IMR-90 (cell line): ENCODE results near the gene ITPK1. TPM values are rescaled to one million over a fixed set of nuclear protein-coding genes. Genes with fewer than 3 reads are reported as not detected.

Experiments used
- ATAC-seq: fragments of 200-7000 bp; cut with Tn5 transposase; 2 replicates; pipeline ENCODE4 v1.9.1; 2020; ENCODE audit warnings: low read depth, mild to moderate bottlenecking, moderate library complexity
- BruUV-seq: library from RNA; stranded (reverse); fragments of 400-500 nt; replicated peaks from 2 replicates; lab custom pipeline; 2021; lab: Mats Ljungman, UMichigan
- CTCF ChIA-PET: fragments of 300-600 bp; formaldehyde crosslinking; extraction: SDS; loops from one replicate; lab custom pipeline; 2021; ENCODE audit warnings: antibody characterized with exemption; lab: Yijun Ruan, JAX
- POLR2A ChIA-PET: fragments of 300-600 bp; sonication (Branson Sonifier 250); formaldehyde crosslinking; loops from one replicate; lab custom pipeline; 2022; ENCODE audit warnings: antibody characterized with exemption; ENCODE audit not compliant: unreplicated experiment; lab: Charles Lee
- DNase-seq: peaks from one replicate; pipeline ENCODE4 v3.0.0; 2013
- H2AFZ ChIP-seq: replicated peaks from 2 replicates; pipeline ENCODE3; 2013; ENCODE audit warnings: low read length, mild to moderate bottlenecking; ENCODE audit not compliant: poor library complexity
- H2AK5ac ChIP-seq: 2 replicates; pipeline ENCODE4 v1.6.1; 2013; ENCODE audit warnings: low read depth, low read length, inconsistent platforms
- H2AK9ac ChIP-seq: replicated peaks from 2 replicates; pipeline ENCODE3; 2013; ENCODE audit warnings: mild to moderate bottlenecking, low read depth, low read length, moderate library complexity; ENCODE audit not compliant: poor library complexity
- H2BK120ac ChIP-seq: 2 replicates; pipeline ENCODE4 v1.6.1; 2013; ENCODE audit warnings: low read depth, low read length, inconsistent platforms
- H2BK15ac ChIP-seq: 3 replicates; pipeline ENCODE4 v1.6.1; 2013; ENCODE audit warnings: low read depth, low read length, inconsistent platforms
- H2BK20ac ChIP-seq: 2 replicates; pipeline ENCODE4 v1.6.1; 2013; ENCODE audit warnings: low read depth, mild to moderate bottlenecking, inconsistent platforms, low read length, moderate library complexity
- H2BK5ac ChIP-seq: 2 replicates; pipeline ENCODE4 v1.6.1; 2013; ENCODE audit warnings: mild to moderate bottlenecking, low read depth, low read length, inconsistent platforms; ENCODE audit not compliant: poor library complexity, severe bottlenecking
- H3K14ac ChIP-seq: replicated peaks from 2 replicates; pipeline ENCODE4 v1.6.1; 2013; ENCODE audit warnings: low read depth, low read length, inconsistent platforms
- H3K18ac ChIP-seq: 2 replicates; pipeline ENCODE4 v1.6.1; 2013; ENCODE audit warnings: low read depth, low read length, control low read depth
- H3K23ac ChIP-seq: 2 replicates; pipeline ENCODE4 v1.6.1; 2013; ENCODE audit warnings: low read depth, low read length, inconsistent platforms
- H3K27ac ChIP-seq: 2 replicates; pipeline ENCODE4 v1.5.1; 2013; ENCODE audit warnings: mild to moderate bottlenecking, control low read depth, low read length; ENCODE audit not compliant: insufficient read depth
- H3K27me3 ChIP-seq: 2 replicates; pipeline ENCODE4 v1.6.1; 2013; ENCODE audit warnings: low read length; ENCODE audit not compliant: control insufficient read depth, insufficient read depth
- H3K36me3 ChIP-seq: 2 replicates; pipeline ENCODE4 v1.6.1; 2013; ENCODE audit warnings: low read length, mixed read lengths; ENCODE audit not compliant: control insufficient read depth, insufficient read depth
- H3K4ac ChIP-seq: 2 replicates; pipeline ENCODE4 v1.6.1; 2013; ENCODE audit warnings: low read depth, low read length, inconsistent platforms
- H3K4me1 ChIP-seq: 2 replicates; pipeline ENCODE4 v1.6.1; 2013; ENCODE audit warnings: low read length, mixed read lengths; ENCODE audit not compliant: control insufficient read depth, insufficient read depth
- H3K4me2 ChIP-seq: 2 replicates; pipeline ENCODE4 v1.6.1; 2013; ENCODE audit warnings: low read depth, mild to moderate bottlenecking, control low read depth, low read length, moderate library complexity
- H3K4me3 ChIP-seq: 2 replicates; pipeline ENCODE4 v1.5.1; 2013; ENCODE audit warnings: low read depth, mild to moderate bottlenecking, control low read depth, low read length, moderate library complexity; ENCODE audit not compliant: insufficient read depth
- H3K56ac ChIP-seq: 2 replicates; pipeline ENCODE4 v1.6.1; 2013; ENCODE audit warnings: low read length, inconsistent platforms; ENCODE audit not compliant: insufficient read depth; ENCODE audit errors: extremely low read depth
- H3K79me1 ChIP-seq, 2 experiments: 2 replicates each; pipeline ENCODE4 v1.6.1; 2013; ENCODE audit warnings: low read length in 2 of 2, inconsistent platforms in 1 of 2, low read depth in 1 of 2
- H3K9ac ChIP-seq: 2 replicates; pipeline ENCODE4 v1.6.1; 2013; ENCODE audit warnings: low read depth, low read length, control low read depth
- H3K9me1 ChIP-seq: 2 replicates; pipeline ENCODE4 v1.6.1; 2013; ENCODE audit warnings: low read length, inconsistent platforms; ENCODE audit not compliant: insufficient read depth
- H3K9me3 ChIP-seq: 2 replicates; pipeline ENCODE4 v1.6.1; 2013; ENCODE audit warnings: low read length; ENCODE audit not compliant: control insufficient read depth, insufficient read depth
- H4K20me1 ChIP-seq: 2 replicates; pipeline ENCODE4 v1.6.1; 2013; ENCODE audit warnings: low read length, inconsistent platforms; ENCODE audit not compliant: insufficient read depth
- H4K5ac ChIP-seq: 2 replicates; pipeline ENCODE4 v1.6.1; 2013; ENCODE audit warnings: mild to moderate bottlenecking, low read depth, low read length, control low read depth
- H4K8ac ChIP-seq, 2 experiments: 2 replicates each; pipeline ENCODE4 v1.6.1; 2013; ENCODE audit warnings: low read depth in 2 of 2, low read length in 2 of 2, control low read depth in 1 of 2, inconsistent platforms in 1 of 2
- H4K91ac ChIP-seq: 2 replicates; pipeline ENCODE4 v1.6.1; 2013; ENCODE audit warnings: low read depth, low read length, inconsistent platforms; ENCODE audit not compliant: insufficient read depth
- BHLHE40 ChIP-seq: fragments of 150-350 bp; IDR thresholded peaks from 2 replicates; pipeline ENCODE4 v1.6.1; 2016; ENCODE audit warnings: mild to moderate bottlenecking, low read depth, low read length
- CEBPB ChIP-seq: IDR thresholded peaks from 2 replicates; pipeline ENCODE4 v1.6.1; 2012; ENCODE audit warnings: low read depth, low read length, improper control_type of control experiment
- CHD1 ChIP-seq: IDR thresholded peaks from 2 replicates; pipeline ENCODE4 v1.6.1; 2012; ENCODE audit warnings: low read depth, low read length, improper control_type of control experiment
- FOS ChIP-seq: fragments of 150-350 bp; IDR thresholded peaks from 2 replicates; pipeline ENCODE4 v1.6.1; 2016; ENCODE audit warnings: low read depth, low read length
- MAFK ChIP-seq: IDR thresholded peaks from 2 replicates; pipeline ENCODE4 v1.6.1; 2012; ENCODE audit warnings: low read depth, low read length, improper control_type of control experiment
- MAZ ChIP-seq: IDR thresholded peaks from 2 replicates; pipeline ENCODE4 v1.6.1; 2012; ENCODE audit warnings: low read depth, mild to moderate bottlenecking, low read length, improper control_type of control experiment, moderate library complexity, borderline replicate concordance
- MXI1 ChIP-seq: IDR thresholded peaks from 2 replicates; pipeline ENCODE4 v1.6.1; 2012; ENCODE audit warnings: low read depth, mild to moderate bottlenecking, low read length, moderate library complexity, borderline replicate concordance
- NFE2L2 ChIP-seq: fragments of 150-350 bp; IDR thresholded peaks from 2 replicates; pipeline ENCODE4 v1.6.1; 2016; ENCODE audit warnings: low read depth, mild to moderate bottlenecking, low read length
- POLR2A ChIP-seq: IDR thresholded peaks from 2 replicates; pipeline ENCODE4 v1.6.1; 2012; ENCODE audit warnings: mild to moderate bottlenecking, low read depth, low read length
- RAD21 ChIP-seq: IDR thresholded peaks from 2 replicates; pipeline ENCODE4 v1.6.1; 2012; ENCODE audit warnings: low read length, improper control_type of control experiment
- RCOR1 ChIP-seq: IDR thresholded peaks from 2 replicates; pipeline ENCODE4 v1.6.1; 2012; ENCODE audit warnings: mild to moderate bottlenecking, low read length, improper control_type of control experiment; ENCODE audit not compliant: insufficient replicate concordance
- RFX5 ChIP-seq: IDR thresholded peaks from 2 replicates; pipeline ENCODE4 v1.8.0; 2012; ENCODE audit warnings: low read depth, mild to moderate bottlenecking, low read length, moderate library complexity
- SMC3 ChIP-seq: fragments of 150-350 bp; IDR thresholded peaks from 2 replicates; pipeline ENCODE4 v1.6.1; 2016; ENCODE audit warnings: low read depth, mild to moderate bottlenecking, antibody characterized with exemption, low read length, moderate library complexity
- USF2 ChIP-seq: fragments of 150-350 bp; IDR thresholded peaks from 2 replicates; pipeline ENCODE4 v1.6.1; 2017; ENCODE audit warnings: mild to moderate bottlenecking, antibody characterized with exemption, low read length, low read depth
- WGBS, 2 experiments: methylation state at CpG; one replicate each; pipeline versions ENCODE4 v1.1.5 to v1.1.7; 2013; ENCODE audit warnings: missing lambda C conversion rate in 2 of 2; ENCODE audit not compliant: insufficient read length in 1 of 2; ENCODE audit errors: extremely low coverage in 2 of 2; 5-methylcytosine and 5-hydroxymethylcytosine counted together
- dilution Hi-C: fragments of 300-500 bp; cut with HindIII; formaldehyde crosslinking; loops from one replicate; pipeline ENCODE4 v1.14.3; 2018; ENCODE audit warnings: low sequenced_read_pairs; ENCODE audit not compliant: unreplicated experiment
- in situ Hi-C: fragments of 300-500 bp; cut with MboI; formaldehyde crosslinking; loops from 3 replicates; pipeline ENCODE4 v1.14.3; 2019; ENCODE audit warnings: low sequenced_read_pairs, inconsistent platforms, mixed read lengths
- intact Hi-C: fragments of 100-400 bp; cut with micrococcal nuclease; formaldehyde crosslinking; loops from 2 replicates; pipeline ENCODE4 v1.10.0; 2022
- polyA plus RNA-seq, 3 experiments: library from polyadenylated mRNA; depleted of rRNA; stranded (reverse); fragments of >200 nt; gene quantifications; 2 replicates each; pipeline ENCODE4 v1.2.3, GENCODE V29; 2012; ENCODE audit warnings: low replicate concordance in 1 of 3
- total RNA-seq: library from RNA; depleted of rRNA; stranded (reverse); fragments of >200 nt; gene quantifications from 2 replicates; pipeline ENCODE4 v1.2.3, GENCODE V29; 2012
- TF ChIP-seq, protein P1 (sequence below): conservative IDR thresholded peaks from 2 replicates; pipeline ENCODE4 v1.5.1; 2012; ENCODE audit warnings: mild to moderate bottlenecking, low read depth, low read length, improper control_type of control experiment

The ITPK1 gene
- total and polyA plus RNA-seq, 2 of the 4 experiments (the other 2 are of a cell fraction) = 21.7 to 26.9 TPM

GRCh38 chr14:93142854-93143652, 27.3 kb upstream of the ITPK1 start:
- Histone ChIP-seq H2BK20ac (no peak overlapping the region), H4K20me1 (no peaks in the 10 kb centered on the region; the same call in 1 of the 2 replicates), H2AK9ac (no peak overlapping the region), H3K18ac (no peak overlapping the region), H3K27ac (no peak overlapping the region), H4K8ac (no peak overlapping the region), H2BK15ac (no peak overlapping the region), H3K14ac (no peak overlapping the region), H3K27me3 (peaks cover 15% of the 10 kb centered on the region; the same call in 1 of the 2 replicates), H3K4ac (no peak overlapping the region), H3K4me2 (no peak overlapping the region), H3K4me1 (no peaks in the 10 kb centered on the region), H2AFZ (no peak overlapping the region), H3K4me3 (no peak overlapping the region), H4K5ac (no peak overlapping the region), H2BK120ac (no peak overlapping the region), H2AK5ac (no peak overlapping the region), H3K56ac (no peak overlapping the region), H3K9me1 (no peaks in the 10 kb centered on the region), H3K79me1 (no peaks in the 10 kb centered on the region), H3K36me3 (no peaks in the 10 kb centered on the region), H3K23ac (no peak overlapping the region), H4K91ac (no peak overlapping the region), H2BK5ac (no peak overlapping the region), H3K9ac (no peak overlapping the region), H3K9me3 (no peaks in the 10 kb centered on the region)
- ChIA-PET CTCF (interaction anchor here (0.6 to 0.7 kb wide), 2 partner anchors 46 to 170 kb away, joined by 5 read pairs; no protein-coding TSS in a partner anchor), POLR2A (no interaction called here)
- ATAC-seq (no peak), DNase-seq (no peak)
- no CpG with 5 or more reads among the region's 13 CpGs for WGBS, 2 experiments
- intact Hi-C loops (no loop called here), dilution Hi-C loops (no loop called here), in situ Hi-C loops (no loop called here)
- BruUV-seq = no TSS peak
- no peak for TF ChIP-seq CHD1
- TF ChIP-seq SMC3 = no peak
- TF ChIP-seq CEBPB = no peak
- no peak for TF ChIP-seq POLR2A
- no peak for TF ChIP-seq RFX5
- no peak for TF ChIP-seq USF2
- TF ChIP-seq, protein P1, sequence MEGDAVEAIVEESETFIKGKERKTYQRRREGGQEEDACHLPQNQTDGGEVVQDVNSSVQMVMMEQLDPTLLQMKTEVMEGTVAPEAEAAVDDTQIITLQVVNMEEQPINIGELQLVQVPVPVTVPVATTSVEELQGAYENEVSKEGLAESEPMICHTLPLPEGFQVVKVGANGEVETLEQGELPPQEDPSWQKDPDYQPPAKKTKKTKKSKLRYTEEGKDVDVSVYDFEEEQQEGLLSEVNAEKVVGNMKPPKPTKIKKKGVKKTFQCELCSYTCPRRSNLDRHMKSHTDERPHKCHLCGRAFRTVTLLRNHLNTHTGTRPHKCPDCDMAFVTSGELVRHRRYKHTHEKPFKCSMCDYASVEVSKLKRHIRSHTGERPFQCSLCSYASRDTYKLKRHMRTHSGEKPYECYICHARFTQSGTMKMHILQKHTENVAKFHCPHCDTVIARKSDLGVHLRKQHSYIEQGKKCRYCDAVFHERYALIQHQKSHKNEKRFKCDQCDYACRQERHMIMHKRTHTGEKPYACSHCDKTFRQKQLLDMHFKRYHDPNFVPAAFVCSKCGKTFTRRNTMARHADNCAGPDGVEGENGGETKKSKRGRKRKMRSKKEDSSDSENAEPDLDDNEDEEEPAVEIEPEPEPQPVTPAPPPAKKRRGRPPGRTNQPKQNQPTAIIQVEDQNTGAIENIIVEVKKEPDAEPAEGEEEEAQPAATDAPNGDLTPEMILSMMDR = no peak
- no peak for TF ChIP-seq FOS
- TF ChIP-seq NFE2L2 = no peak
- TF ChIP-seq MXI1 = no peak
- TF ChIP-seq RAD21 = no peak
- no peak for TF ChIP-seq RCOR1
- no peak for TF ChIP-seq MAFK
- no peak for TF ChIP-seq BHLHE40
- no peak for TF ChIP-seq MAZ
